CD4-positive, alpha-beta T cell treated with Interleukin-17A for 4 hours (primary cell): ENCODE data around the gene PPP2R5C.

Source experiments
- DNase-seq: peaks from one replicate; pipeline ENCODE4 v3.0.0-alpha.2; 2020; ENCODE audit warnings: mixed read lengths

The PPP2R5C gene

GRCh38 chr14:101872346-101872745 lies 110.8 kb downstream of the PPP2R5C start:
- no peak for DNase-seq

- DNase-seq: no peak
Observed at GRCh38 chr14:101873076-101873825, 111.7 kb downstream of the PPP2R5C start.

GRCh38 chr14:101873991-101874390 lies 112.5 kb downstream of the PPP2R5C start:
- no peak for DNase-seq

- DNase-seq: no peak
Observed at GRCh38 chr14:101875041-101875726, 113.7 kb downstream of the PPP2R5C start.

- DNase-seq: no peak
Observed at GRCh38 chr14:101875727-101876554, 114.4 kb downstream of the PPP2R5C start.

GRCh38 chr14:101876555-101876938 lies 115.0 kb downstream of the PPP2R5C start:
- DNase-seq: peak; percentile 73

- DNase-seq: no peak
Observed at GRCh38 chr14:101877766-101878165, 116.3 kb downstream of the PPP2R5C start.

- no peak for DNase-seq
Observed at GRCh38 chr14:101878211-101878821, 116.8 kb downstream of the PPP2R5C start.

GRCh38 chr14:101878822-101879528 lies 117.5 kb downstream of the PPP2R5C start:
- DNase-seq: no peak

GRCh38 chr14:101879529-101880336 lies 118.2 kb downstream of the PPP2R5C start:
- no peak for DNase-seq

GRCh38 chr14:101881426-101881825 lies 119.9 kb downstream of the PPP2R5C start:
- DNase-seq: no peak

GRCh38 chr14:101882141-101882935 lies 120.8 kb downstream of the PPP2R5C start:
- no peak for DNase-seq

GRCh38 chr14:101884089-101884933 lies 122.8 kb downstream of the PPP2R5C start:
- no peak for DNase-seq

- no peak for DNase-seq
Observed at GRCh38 chr14:101884934-101885576, 123.5 kb downstream of the PPP2R5C start.

- no peak for DNase-seq
Observed at GRCh38 chr14:101887219-101887618, 125.7 kb downstream of the PPP2R5C start.

- no peak for DNase-seq
Observed at GRCh38 chr14:101888182-101888581, 126.7 kb downstream of the PPP2R5C start.

GRCh38 chr14:101889366-101889765 lies 127.9 kb downstream of the PPP2R5C start:
- DNase-seq: no peak

- DNase-seq: no peak
Observed at GRCh38 chr14:101889898-101890297, 128.4 kb downstream of the PPP2R5C start.

- no peak for DNase-seq
Observed at GRCh38 chr14:101891471-101891870, 130.0 kb downstream of the PPP2R5C start.
